Uterus (tissue), 2 donors: ENCODE measurements around the gene BTD.

Source experiments
- POLR2A ChIP-seq, 2 donors: fragments of 450-650 bp; IDR thresholded peaks; one replicate each; pipeline ENCODE4 v1.6.1; 2016; ENCODE audit warnings: antibody characterized with exemption in 2 of 2, mild to moderate bottlenecking in 1 of 2, moderate library complexity in 1 of 2
- TF ChIP-seq, protein P1 (sequence below), 4 experiments: fragments of 200-600 bp in 2 of 4; fragments of 450-650 bp in 2 of 4; sonication (generic) in 2 of 4; IDR thresholded peaks; one replicate each; pipeline ENCODE4 v1.5.1; 2016 to 2019; ENCODE audit warnings: antibody characterized with exemption in 4 of 4, mild to moderate bottlenecking in 2 of 4, moderate library complexity in 1 of 4

GRCh38 chr3:15591242-15591641 is 10.3 kb upstream of the BTD start:
- TF ChIP-seq, protein P1, sequence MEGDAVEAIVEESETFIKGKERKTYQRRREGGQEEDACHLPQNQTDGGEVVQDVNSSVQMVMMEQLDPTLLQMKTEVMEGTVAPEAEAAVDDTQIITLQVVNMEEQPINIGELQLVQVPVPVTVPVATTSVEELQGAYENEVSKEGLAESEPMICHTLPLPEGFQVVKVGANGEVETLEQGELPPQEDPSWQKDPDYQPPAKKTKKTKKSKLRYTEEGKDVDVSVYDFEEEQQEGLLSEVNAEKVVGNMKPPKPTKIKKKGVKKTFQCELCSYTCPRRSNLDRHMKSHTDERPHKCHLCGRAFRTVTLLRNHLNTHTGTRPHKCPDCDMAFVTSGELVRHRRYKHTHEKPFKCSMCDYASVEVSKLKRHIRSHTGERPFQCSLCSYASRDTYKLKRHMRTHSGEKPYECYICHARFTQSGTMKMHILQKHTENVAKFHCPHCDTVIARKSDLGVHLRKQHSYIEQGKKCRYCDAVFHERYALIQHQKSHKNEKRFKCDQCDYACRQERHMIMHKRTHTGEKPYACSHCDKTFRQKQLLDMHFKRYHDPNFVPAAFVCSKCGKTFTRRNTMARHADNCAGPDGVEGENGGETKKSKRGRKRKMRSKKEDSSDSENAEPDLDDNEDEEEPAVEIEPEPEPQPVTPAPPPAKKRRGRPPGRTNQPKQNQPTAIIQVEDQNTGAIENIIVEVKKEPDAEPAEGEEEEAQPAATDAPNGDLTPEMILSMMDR (IDR thresholded peaks at IDR 0.05) = no peak
- no peak for TF ChIP-seq POLR2A (IDR thresholded peaks at IDR 0.05)
